K562 (cell line): ENCODE data around the gene UTP14A. TPM values are rescaled to one million over a fixed set of nuclear protein-coding genes. Genes with fewer than 3 reads are reported as not detected.

ENCODE experiments used
- ATF4 ChIP-seq: fragments of 450-650 bp; formaldehyde crosslinking; IDR thresholded peaks from 2 replicates; pipeline ENCODE4 v1.4.0; 2022; ENCODE audit warnings: mild to moderate bottlenecking, moderate library complexity
- CREB1 ChIP-seq, 2 experiments: sonication (generic) in 1 of 2; formaldehyde crosslinking in 1 of 2; IDR thresholded peaks; 2 replicates each; pipeline versions ENCODE4 v1.6.1 to v1.8.0; 2012 to 2022; ENCODE audit warnings: inconsistent platforms in 1 of 2, mild to moderate bottlenecking in 1 of 2, missing genetic modification reagents in 1 of 2, moderate library complexity in 1 of 2
- CTBP1 ChIP-seq: fragments of 450-650 bp; IDR thresholded peaks from 2 replicates; pipeline ENCODE4 v1.6.1; 2016; ENCODE audit warnings: borderline replicate concordance
- EGR1 ChIP-seq: fragments of 450-650 bp; conservative IDR thresholded peaks from 2 replicates; pipeline ENCODE4 v1.6.1; 2017; ENCODE audit warnings: mild to moderate bottlenecking
- HOMEZ ChIP-seq: fragments of 250-450 bp; sonication (Bioruptor Pico); IDR thresholded peaks from 2 replicates; pipeline ENCODE4 v1.4.0; 2020; ENCODE audit warnings: mild to moderate bottlenecking, moderate library complexity
- KAT7 ChIP-seq: sonication (generic); formaldehyde crosslinking; IDR thresholded peaks from 2 replicates; pipeline ENCODE4 v1.8.0; 2022; ENCODE audit warnings: missing genetic modification reagents, mild to moderate bottlenecking, borderline replicate concordance
- KDM5B ChIP-seq: fragments of 200-600 bp; sonication (generic); IDR thresholded peaks from 2 replicates; pipeline ENCODE4 v1.6.1; 2012; ENCODE audit warnings: low read depth, mild to moderate bottlenecking, moderate library complexity, low read length, control low read depth, inconsistent platforms; ENCODE audit not compliant: insufficient replicate concordance
- L3MBTL2 ChIP-seq: fragments of 450-650 bp; IDR thresholded peaks from 2 replicates; pipeline ENCODE4 v1.6.1; 2016; ENCODE audit warnings: mild to moderate bottlenecking, moderate library complexity
- NFYB ChIP-seq: IDR thresholded peaks from 2 replicates; pipeline ENCODE4 v1.6.1; 2011; ENCODE audit warnings: mild to moderate bottlenecking, moderate library complexity; ENCODE audit not compliant: insufficient read length; ENCODE audit errors: extremely low read depth
- RBBP5 ChIP-seq: fragments of 200-600 bp; sonication (generic); IDR thresholded peaks from 2 replicates; pipeline ENCODE4 v1.6.1; 2012; ENCODE audit warnings: borderline replicate concordance, mild to moderate bottlenecking, low read length, control low read depth, inconsistent platforms; ENCODE audit not compliant: insufficient read depth, poor library complexity, severe bottlenecking
- RBFOX2 ChIP-seq: fragments of 200-400 bp; formaldehyde crosslinking; IDR thresholded peaks from 2 replicates; pipeline ENCODE4 v1.6.1; 2017; ENCODE audit warnings: low read depth, mild to moderate bottlenecking, low read length, moderate library complexity
- SIN3B ChIP-seq: fragments of 450-650 bp; IDR thresholded peaks from 2 replicates; pipeline ENCODE4 v1.6.1; 2017; ENCODE audit warnings: low read depth, mild to moderate bottlenecking, moderate library complexity
- TEAD1 ChIP-seq, 2 experiments: fragments of 450-650 bp in 1 of 2; sonication (generic) in 1 of 2; formaldehyde crosslinking; IDR thresholded peaks; 2 replicates each; pipeline versions ENCODE4 v1.4.0 to v1.8.0; 2020 to 2022; ENCODE audit warnings: mild to moderate bottlenecking in 2 of 2, missing genetic modification reagents in 1 of 2
- polyA plus RNA-seq, 8 experiments: library from polyadenylated mRNA; depleted of rRNA in 4 of 8; stranded (reverse) in 5 of 8; unstranded in 3 of 8; fragments of >200 nt; fragmentation: Nextera tagmentation in 2 of 8; fragmentation: Illumina TruSeq in 1 of 8; extraction: Ambion mirVana in 2 of 8; extraction: Trizol in 1 of 8; gene quantifications; 2 replicates each; pipeline versions ENCODE4 v1.2.1 to v1.2.3, GENCODE V29; 2011 to 2014; ENCODE audit warnings: inconsistent platforms in 1 of 8, missing spikeins in 1 of 8
- total RNA-seq, 7 experiments: library from RNA; depleted of rRNA in 6 of 7; stranded (reverse); fragments of >200 nt in 6 of 7; fragmentation: Illumina TruSeq in 2 of 7; extraction: Trizol in 2 of 7; gene quantifications; 2 replicates each; pipeline versions ENCODE4 v1.2.1 to v1.2.3, GENCODE V29; 2011 to 2021; ENCODE audit warnings: low replicate concordance in 1 of 7
- TF ChIP-seq, protein P1 (sequence below): sonication (generic); formaldehyde crosslinking; IDR thresholded peaks from 2 replicates; pipeline ENCODE4 v1.9.0; 2022; ENCODE audit warnings: mild to moderate bottlenecking, missing genetic modification reagents
- TF ChIP-seq, protein P2 (sequence below), 3 experiments: fragments of 200-800 bp in 1 of 3; fragments of 250-450 bp in 1 of 3; fragments of 450-650 bp in 1 of 3; sonication (Bioruptor Pico) in 1 of 3; sonication (Bioruptor generic) in 1 of 3; formaldehyde crosslinking in 1 of 3; IDR thresholded peaks; 2 replicates each; pipeline versions ENCODE4 v1.6.1 to v1.8.0; 2016 to 2022; ENCODE audit warnings: mild to moderate bottlenecking in 2 of 3, missing genetic modification characterization in 2 of 3, missing compliant biosample characterization in 1 of 3, moderate library complexity in 1 of 3
- TF ChIP-seq, protein P3 (sequence below), 2 experiments: fragments of 200-800 bp in 1 of 2; sonication (Bioruptor generic) in 1 of 2; sonication (generic) in 1 of 2; formaldehyde crosslinking in 1 of 2; IDR thresholded peaks in 1 of 2; conservative IDR thresholded peaks in 1 of 2; 2 replicates each; pipeline versions ENCODE4 v1.5.0 to v1.6.1; 2016 to 2020; ENCODE audit warnings: missing compliant biosample characterization in 1 of 2, missing genetic modification characterization in 1 of 2, missing genetic modification reagents in 1 of 2

UTP14A gene
- total and polyA plus RNA-seq, 9 of the 15 experiments (the other 6 are each of a cell fraction or from before 2014, with no cell fraction given), result 30.5 to 91.0 (median 64.1) TPM

DNA sequence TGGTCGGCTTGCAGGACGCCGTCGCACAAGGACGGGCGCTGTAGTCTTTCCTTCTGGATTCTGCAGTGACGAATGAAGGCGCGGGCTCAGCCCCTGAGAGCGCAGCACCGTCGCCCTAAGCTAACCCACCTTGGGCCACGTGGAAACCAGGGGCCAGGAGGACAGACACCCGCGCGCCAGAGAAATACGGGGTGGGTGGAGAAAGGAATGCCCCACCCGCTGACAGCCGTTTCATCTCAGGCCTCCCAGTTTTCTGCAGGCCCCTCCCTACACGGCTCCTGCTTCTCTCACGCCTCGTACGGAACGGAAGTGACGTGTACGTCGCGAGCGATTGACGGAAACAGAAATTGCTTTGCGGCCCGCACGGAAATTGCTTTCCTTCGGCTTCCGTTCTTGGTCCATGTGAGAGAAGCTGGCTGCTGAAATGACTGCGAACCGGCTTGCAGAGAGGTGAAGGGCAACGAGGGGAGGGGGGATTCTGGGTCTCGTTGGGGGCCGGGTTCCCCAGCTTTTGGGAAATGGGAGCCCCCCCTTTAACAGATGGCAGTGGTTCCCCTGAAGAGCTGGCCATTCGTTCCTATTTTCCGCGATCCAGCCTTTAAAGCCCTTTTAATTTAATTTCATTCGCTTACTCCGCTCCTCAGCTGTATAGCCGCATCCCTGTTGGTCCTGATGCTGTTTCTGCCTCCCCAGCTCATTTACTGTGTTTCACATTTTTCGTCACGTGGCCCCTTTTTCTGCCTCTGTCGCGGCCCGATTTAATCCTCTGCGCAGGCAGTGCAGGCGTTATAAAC is at the start of gene UTP14A (continued):
- TF ChIP-seq ATF4 (no peak), TEAD1 (CRISPR knock-in tag; IDR thresholded peaks at IDR 0.05) (peak in 1 of 2 experiments; percentile 18; a peak in 1 of 4 replicates), KAT7 (CRISPR knock-in tag) (peak; percentile 56; the same call in 1 of the 2 replicates), NFYB (no peak), CTBP1 (peak; percentile 44; the same call in 1 of the 2 replicates), RBFOX2 (peak; percentile 88), HOMEZ (CRISPR knock-in tag) (no peak), EGR1 (peak; percentile 13; the same call in 1 of the 2 replicates), L3MBTL2 (peak; percentile 97), CREB1 (IDR thresholded peaks at IDR 0.05) (peak; percentile 95), CREB1 (CRISPR knock-in tag; IDR thresholded peaks at IDR 0.05) (peak; percentile 92), SIN3B (peak; percentile 61; the same call in 1 of the 2 replicates), KDM5B (peak; percentile 75), RBBP5 (peak; percentile 66)
- TF ChIP-seq, protein P1, sequence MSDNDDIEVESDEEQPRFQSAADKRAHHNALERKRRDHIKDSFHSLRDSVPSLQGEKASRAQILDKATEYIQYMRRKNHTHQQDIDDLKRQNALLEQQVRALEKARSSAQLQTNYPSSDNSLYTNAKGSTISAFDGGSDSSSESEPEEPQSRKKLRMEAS, result peak; percentile 90
- TF ChIP-seq, protein P2, sequence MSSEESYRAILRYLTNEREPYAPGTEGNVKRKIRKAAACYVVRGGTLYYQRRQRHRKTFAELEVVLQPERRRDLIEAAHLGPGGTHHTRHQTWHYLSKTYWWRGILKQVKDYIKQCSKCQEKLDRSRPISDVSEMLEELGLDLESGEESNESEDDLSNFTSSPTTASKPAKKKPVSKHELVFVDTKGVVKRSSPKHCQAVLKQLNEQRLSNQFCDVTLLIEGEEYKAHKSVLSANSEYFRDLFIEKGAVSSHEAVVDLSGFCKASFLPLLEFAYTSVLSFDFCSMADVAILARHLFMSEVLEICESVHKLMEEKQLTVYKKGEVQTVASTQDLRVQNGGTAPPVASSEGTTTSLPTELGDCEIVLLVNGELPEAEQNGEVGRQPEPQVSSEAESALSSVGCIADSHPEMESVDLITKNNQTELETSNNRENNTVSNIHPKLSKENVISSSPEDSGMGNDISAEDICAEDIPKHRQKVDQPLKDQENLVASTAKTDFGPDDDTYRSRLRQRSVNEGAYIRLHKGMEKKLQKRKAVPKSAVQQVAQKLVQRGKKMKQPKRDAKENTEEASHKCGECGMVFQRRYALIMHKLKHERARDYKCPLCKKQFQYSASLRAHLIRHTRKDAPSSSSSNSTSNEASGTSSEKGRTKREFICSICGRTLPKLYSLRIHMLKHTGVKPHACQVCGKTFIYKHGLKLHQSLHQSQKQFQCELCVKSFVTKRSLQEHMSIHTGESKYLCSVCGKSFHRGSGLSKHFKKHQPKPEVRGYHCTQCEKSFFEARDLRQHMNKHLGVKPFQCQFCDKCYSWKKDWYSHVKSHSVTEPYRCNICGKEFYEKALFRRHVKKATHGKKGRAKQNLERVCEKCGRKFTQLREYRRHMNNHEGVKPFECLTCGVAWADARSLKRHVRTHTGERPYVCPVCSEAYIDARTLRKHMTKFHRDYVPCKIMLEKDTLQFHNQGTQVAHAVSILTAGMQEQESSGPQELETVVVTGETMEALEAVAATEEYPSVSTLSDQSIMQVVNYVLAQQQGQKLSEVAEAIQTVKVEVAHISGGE (CRISPR knock-in tag; IDR thresholded peaks at IDR 0.05), result peak in 1 of 3 experiments; percentile 61; a peak in 2 of 6 replicates
- TF ChIP-seq, protein P3, sequence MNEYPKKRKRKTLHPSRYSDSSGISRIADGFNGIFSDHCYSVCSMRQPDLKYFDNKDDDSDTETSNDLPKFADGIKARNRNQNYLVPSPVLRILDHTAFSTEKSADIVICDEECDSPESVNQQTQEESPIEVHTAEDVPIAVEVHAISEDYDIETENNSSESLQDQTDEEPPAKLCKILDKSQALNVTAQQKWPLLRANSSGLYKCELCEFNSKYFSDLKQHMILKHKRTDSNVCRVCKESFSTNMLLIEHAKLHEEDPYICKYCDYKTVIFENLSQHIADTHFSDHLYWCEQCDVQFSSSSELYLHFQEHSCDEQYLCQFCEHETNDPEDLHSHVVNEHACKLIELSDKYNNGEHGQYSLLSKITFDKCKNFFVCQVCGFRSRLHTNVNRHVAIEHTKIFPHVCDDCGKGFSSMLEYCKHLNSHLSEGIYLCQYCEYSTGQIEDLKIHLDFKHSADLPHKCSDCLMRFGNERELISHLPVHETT (CRISPR knock-in tag; conservative IDR thresholded peaks at IDR 0.05 in 1 of 2, IDR thresholded peaks at IDR 0.05 in 1 of 2), result 0 out of 4 replicates have a peak, but pooled peaks of 1 of the 2 experiments have one; percentile 33
